Kidney epithelial cell (primary cell): ENCODE data around the gene AARSD1. TPM values are rescaled to one million over a fixed set of nuclear protein-coding genes. Genes with fewer than 3 reads are reported as not detected.

Experiments
- DNase-seq: peaks from one replicate; pipeline ENCODE4 v3.0.0-alpha.2; 2010; ENCODE audit warnings: low read depth
- H3K27me3 ChIP-seq: 2 replicates; pipeline ENCODE4 v1.6.0; 2011; ENCODE audit warnings: low read length; ENCODE audit not compliant: control insufficient read depth, insufficient read depth
- H3K36me3 ChIP-seq: 2 replicates; pipeline ENCODE4 v1.5.1; 2011; ENCODE audit warnings: low read length; ENCODE audit not compliant: control insufficient read depth, insufficient read depth
- H3K4me3 ChIP-seq: 2 replicates; pipeline ENCODE4 v1.5.1; 2011; ENCODE audit warnings: low read depth, mild to moderate bottlenecking, control low read depth, low read length
- total RNA-seq: library from RNA; depleted of rRNA; stranded (reverse); fragments of >200 nt; gene quantifications from 2 replicates; pipeline ENCODE4 v1.2.3, GENCODE V29; 2015
- TF ChIP-seq, protein P1 (sequence below): IDR thresholded peaks from 2 replicates; pipeline ENCODE4 v1.5.1; 2011; ENCODE audit warnings: mild to moderate bottlenecking, moderate library complexity, low read length, control low read depth, inconsistent platforms; ENCODE audit not compliant: insufficient read depth, poor library complexity, severe bottlenecking

Gene AARSD1
- 33.6 and 40.0 TPM in 2 replicates for total RNA-seq

DNA sequence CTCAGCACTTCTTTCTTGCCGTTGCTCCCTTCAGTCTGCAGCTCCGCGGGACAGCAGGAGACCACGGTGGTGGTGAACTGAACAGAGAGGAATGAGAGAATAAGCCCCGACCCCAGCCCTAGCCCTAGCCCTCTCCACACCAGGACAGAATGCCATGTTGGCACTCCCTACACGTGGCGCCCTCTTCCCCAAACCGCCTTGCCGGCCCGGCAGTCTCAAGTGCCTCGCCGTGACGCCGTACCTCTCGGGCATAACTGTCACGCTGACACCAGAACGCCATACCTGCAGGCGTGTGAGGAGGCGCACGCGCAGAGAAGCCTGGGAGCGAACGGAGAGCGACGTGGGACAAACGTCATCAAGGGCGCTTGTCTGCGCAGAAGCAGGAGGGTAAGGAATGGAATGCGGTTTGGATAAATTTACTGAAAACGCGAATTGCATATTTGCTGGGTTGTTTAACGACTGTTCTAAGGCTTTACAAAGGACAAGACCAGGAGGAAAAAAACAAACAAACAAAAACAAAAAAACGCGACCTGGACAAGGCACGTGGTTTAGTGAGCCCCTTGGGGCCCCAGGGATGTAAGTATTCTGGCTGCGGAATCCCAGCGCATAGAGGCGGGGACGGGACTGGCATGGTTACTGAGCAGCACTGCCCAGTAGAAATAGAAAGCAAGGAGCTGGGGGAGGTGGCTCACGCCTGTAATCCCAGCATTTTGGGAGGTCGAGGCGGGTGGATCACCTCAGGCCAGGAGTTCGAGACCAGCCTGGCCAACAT is at the start of gene AARSD1:
Gene AARSD1, minus strand, starts transcription at position 294 of the 772 bp plus-strand sequence. Its CDS starts 14 bp downstream, at position 280.
- H3K4me3 ChIP-seq: peak within 1 kb of the TSS; percentile 73
- H3K27me3 ChIP-seq: no peaks in the 10 kb centered on the region
- TF ChIP-seq, protein P1, sequence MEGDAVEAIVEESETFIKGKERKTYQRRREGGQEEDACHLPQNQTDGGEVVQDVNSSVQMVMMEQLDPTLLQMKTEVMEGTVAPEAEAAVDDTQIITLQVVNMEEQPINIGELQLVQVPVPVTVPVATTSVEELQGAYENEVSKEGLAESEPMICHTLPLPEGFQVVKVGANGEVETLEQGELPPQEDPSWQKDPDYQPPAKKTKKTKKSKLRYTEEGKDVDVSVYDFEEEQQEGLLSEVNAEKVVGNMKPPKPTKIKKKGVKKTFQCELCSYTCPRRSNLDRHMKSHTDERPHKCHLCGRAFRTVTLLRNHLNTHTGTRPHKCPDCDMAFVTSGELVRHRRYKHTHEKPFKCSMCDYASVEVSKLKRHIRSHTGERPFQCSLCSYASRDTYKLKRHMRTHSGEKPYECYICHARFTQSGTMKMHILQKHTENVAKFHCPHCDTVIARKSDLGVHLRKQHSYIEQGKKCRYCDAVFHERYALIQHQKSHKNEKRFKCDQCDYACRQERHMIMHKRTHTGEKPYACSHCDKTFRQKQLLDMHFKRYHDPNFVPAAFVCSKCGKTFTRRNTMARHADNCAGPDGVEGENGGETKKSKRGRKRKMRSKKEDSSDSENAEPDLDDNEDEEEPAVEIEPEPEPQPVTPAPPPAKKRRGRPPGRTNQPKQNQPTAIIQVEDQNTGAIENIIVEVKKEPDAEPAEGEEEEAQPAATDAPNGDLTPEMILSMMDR: no peak
- peak; percentile 80 for DNase-seq
- H3K36me3 ChIP-seq: no peaks in the 10 kb centered on the region

DNA sequence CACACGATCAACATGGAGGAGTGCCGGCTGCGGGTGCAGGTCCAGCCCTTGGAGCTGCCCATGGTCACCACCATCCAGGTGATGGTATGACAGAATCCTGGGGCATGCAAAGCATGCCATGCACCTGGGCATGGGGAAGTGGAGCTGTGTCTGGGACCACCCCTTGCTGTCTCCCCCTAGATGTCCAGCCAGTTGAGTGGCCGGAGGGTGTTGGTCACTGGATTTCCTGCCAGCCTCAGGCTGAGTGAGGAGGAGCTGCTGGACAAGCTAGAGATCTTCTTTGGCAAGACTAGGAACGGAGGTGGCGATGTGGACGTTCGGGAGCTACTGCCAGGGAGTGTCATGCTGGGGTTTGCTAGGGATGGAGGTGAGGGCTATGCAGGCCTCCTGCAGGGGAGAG is 49.0 kb upstream of the AARSD1 start:
- no peaks in the 10 kb centered on the region for H3K27me3 ChIP-seq
- TF ChIP-seq, protein P1: no peak
- H3K36me3 ChIP-seq: peaks cover 2% of the 10 kb centered on the region
- no peak for DNase-seq
- H3K4me3 ChIP-seq: no peak overlapping the region

- peaks cover 2% of the 10 kb centered on the region for H3K36me3 ChIP-seq
- TF ChIP-seq, protein P1: no peak
- no peak overlapping the region for H3K4me3 ChIP-seq
- no peaks in the 10 kb centered on the region for H3K27me3 ChIP-seq
- DNase-seq: no peak
Observed at GRCh38 chr17:43011728-43012472, 47.6 kb upstream of the AARSD1 start.

- H3K36me3 ChIP-seq: no peaks in the 10 kb centered on the region
- TF ChIP-seq, protein P1: no peak
- no peak for DNase-seq
- no peaks in the 10 kb centered on the region for H3K27me3 ChIP-seq
- H3K4me3 ChIP-seq: no peak overlapping the region
Observed at GRCh38 chr17:43010667-43011308, 46.5 kb upstream of the AARSD1 start.

DNA sequence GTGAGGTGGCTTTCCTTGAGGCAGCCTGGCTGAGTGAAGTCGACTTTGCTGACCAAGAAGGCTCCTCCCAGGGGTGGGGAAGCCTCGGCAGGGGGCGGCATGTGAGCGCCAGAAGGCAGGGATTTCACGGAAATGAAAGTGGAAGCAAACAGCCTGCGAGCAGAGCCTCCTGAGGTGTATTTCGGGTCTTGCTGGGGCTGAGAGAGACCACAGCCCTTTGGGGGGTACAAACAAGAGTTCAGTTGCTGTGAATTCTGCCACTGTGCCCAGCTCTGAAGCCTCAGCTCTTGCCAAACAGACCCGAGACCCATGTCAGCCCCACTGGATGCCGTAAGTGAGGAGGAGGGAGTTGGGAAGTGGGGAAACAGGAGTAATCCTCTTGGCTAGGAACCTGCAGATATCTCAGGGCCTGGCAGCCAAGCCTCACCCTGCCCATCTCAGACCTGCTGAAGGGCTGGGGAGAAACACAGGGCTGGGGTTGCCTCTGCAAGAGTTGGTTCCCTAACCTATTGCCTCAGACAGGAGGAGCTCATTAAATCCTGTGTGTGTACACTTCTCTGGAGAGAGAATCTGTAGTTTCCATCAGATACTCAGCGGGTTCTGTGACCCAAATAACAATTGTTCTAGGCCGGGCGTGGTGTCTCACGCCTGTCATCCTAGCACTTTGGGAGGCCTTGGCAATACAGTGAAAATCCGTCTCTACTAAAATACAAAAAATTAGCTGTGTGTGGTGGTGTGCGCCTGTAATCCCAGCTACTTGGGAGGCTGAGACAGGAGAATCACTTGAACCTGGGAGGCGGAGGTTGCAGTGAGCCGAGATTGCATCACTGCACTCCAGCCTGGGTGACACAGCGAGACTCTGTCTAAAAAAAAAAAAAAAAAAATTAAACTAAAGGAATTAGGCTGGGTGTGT is 42.6 kb upstream of the AARSD1 start, which contains the start of gene IFI35:
Gene IFI35, plus strand, starts transcription at position 146 of the 913 bp plus-strand sequence. Its CDS starts 164 bp downstream, at position 310.
- peak; percentile 56 for DNase-seq
- peak within 1 kb of the TSS; percentile 73 for H3K4me3 ChIP-seq
- TF ChIP-seq, protein P1: peak; percentile 45
- H3K27me3 ChIP-seq: no peaks in the 10 kb centered on the region
- H3K36me3 ChIP-seq: no peaks in the 10 kb centered on the region
